GM06990 (cell line): ENCODE data around the gene SPNS2.

ENCODE experiments used
- DNase-seq: peaks from one replicate; pipeline ENCODE4 v3.0.0-alpha.2; 2011; ENCODE audit not compliant: insufficient read length; ENCODE audit errors: extremely low read depth
- H3K27me3 ChIP-seq: replicated peaks from 2 replicates; pipeline ENCODE4 v1.6.0; 2011; ENCODE audit warnings: low read length; ENCODE audit not compliant: control insufficient read depth, insufficient read depth
- H3K36me3 ChIP-seq: 2 replicates; pipeline ENCODE4 v1.5.1; 2011; ENCODE audit warnings: low read length; ENCODE audit not compliant: control insufficient read depth, insufficient read depth
- H3K4me3 ChIP-seq: replicated peaks from 2 replicates; pipeline ENCODE4 v1.5.1; 2011; ENCODE audit warnings: low read depth, mild to moderate bottlenecking, control low read depth, low read length
- CTCF ChIP-seq: IDR thresholded peaks from 2 replicates; pipeline ENCODE4 v1.5.1; 2011; ENCODE audit warnings: low read length, control low read depth, mild to moderate bottlenecking, inconsistent platforms; ENCODE audit not compliant: insufficient read depth, poor library complexity, severe bottlenecking

Gene SPNS2

GRCh38 chr17:4541328-4542002 lies 42.8 kb downstream of the SPNS2 start:
- no peak for TF ChIP-seq CTCF
- DNase-seq: peak; percentile 8
- no peak overlapping the region for H3K4me3 ChIP-seq
- H3K36me3 ChIP-seq: peaks cover 52% of the 10 kb centered on the region
- no peaks in the 10 kb centered on the region for H3K27me3 ChIP-seq

DNA sequence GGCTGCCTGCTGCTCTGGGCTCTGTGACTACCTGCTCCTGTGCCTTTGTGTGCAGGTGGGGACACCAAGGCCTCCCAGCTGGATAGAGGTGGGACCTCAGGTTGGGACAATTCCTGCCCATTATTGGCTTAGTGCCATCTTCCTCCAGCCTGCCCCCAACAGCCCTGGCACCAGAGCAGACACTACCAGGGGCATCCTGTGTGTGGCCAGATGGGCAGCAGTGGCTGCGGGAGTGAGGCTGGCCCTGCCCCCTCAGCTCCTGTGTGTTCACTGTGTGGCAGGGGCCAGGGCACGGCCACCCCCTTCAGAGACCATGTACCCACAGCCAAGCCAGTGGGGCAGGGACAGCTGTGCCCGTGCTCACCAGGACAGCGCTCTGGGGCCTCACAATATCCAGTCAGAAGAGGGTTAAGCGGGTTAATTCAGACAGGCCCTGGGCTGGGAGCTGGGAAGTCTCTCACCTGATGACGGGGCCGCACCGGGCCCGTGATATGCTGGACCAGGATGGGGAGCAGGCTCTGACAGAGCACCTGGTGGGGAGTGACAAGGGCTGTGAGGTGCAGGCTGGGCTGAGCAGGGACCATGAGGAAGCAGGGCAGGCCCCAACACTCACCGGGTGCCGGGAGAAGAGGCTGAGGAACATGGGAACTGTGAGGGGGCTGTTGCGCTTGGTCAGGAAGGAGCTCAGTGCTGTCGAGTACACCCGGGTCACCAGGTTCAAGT lies 43.5 kb downstream of the SPNS2 start:
- no peak for TF ChIP-seq CTCF
- H3K36me3 ChIP-seq: peaks cover 52% of the 10 kb centered on the region
- H3K27me3 ChIP-seq: no peaks in the 10 kb centered on the region
- H3K4me3 ChIP-seq: no peak overlapping the region
- DNase-seq: peak; percentile 11

DNA sequence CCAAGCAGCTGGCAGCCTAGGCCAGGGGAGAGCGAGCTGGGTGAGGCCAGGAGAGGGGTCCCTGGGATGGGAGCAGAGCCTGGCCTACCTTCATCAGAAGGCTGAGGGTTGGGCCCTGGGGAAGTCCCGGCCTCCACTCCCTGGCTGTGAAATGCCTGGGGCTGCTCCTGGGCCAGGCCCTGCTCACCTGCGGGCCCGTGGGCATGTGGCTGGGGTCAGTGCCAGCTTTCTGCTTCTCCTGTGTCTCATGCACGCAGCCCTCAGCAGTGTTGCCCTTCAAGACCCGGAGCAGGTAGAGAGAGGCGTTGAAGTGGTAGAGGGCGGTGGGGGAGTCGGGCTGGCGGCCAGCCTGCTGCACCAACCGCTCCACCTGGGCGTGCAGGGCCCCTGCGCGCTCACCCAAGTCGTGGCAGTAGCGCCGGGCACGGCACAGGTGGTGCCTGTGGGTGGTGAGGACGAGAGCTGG lies 44.1 kb downstream of the SPNS2 start:
- DNase-seq: peak; percentile 8
- peaks cover 50% of the 10 kb centered on the region for H3K36me3 ChIP-seq
- TF ChIP-seq CTCF: no peak

DNA sequence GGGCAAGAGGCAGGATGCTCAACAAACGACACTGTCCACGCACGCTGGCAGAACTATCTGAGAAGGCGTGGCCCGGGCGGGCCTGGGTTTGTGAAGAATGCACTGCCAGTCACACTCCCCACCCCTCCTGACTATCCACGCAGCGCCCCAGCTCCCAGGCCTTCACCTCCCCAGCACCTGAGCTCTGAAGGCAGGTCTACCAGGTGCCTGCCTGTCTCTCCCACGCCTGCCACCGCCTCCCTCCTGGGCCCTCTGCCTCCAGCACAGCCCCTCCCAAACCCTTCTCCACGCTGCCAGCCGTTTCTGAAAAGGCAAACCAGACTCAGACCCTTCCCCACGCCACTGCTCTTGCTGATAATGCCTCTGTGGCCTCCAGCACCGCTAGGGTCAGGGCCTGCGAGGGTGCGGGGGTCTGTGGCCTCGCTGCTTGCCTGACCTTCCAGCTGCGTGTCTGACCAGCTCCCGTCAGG lies 44.9 kb downstream of the SPNS2 start:
- TF ChIP-seq CTCF: no peak
- Histone ChIP-seq H3K36me3 (peaks cover 53% of the 10 kb centered on the region), H3K4me3 (no peak overlapping the region), H3K27me3 (no peaks in the 10 kb centered on the region)
- peak; percentile 13 for DNase-seq

More for the DNA sequence above, 44.1 kb downstream of the SPNS2 start:
- Histone ChIP-seq H3K27me3 (no peaks in the 10 kb centered on the region), H3K4me3 (no peak overlapping the region)

GRCh38 chr17:4544135-4544950 lies 45.7 kb downstream of the SPNS2 start:
- no peak for TF ChIP-seq CTCF
- Histone ChIP-seq H3K4me3 (no peak overlapping the region), H3K27me3 (no peaks in the 10 kb centered on the region), H3K36me3 (peaks cover 56% of the 10 kb centered on the region)
- DNase-seq: peak; percentile 16
